Measurements from ENCODE around the gene SZT2. TPM values are rescaled to one million over a fixed set of nuclear protein-coding genes. Genes with fewer than 3 reads are reported as not detected.

Gene SZT2
- total RNA-seq, 1 experiment from 2014 or later, result 28.4 TPM

DNA sequence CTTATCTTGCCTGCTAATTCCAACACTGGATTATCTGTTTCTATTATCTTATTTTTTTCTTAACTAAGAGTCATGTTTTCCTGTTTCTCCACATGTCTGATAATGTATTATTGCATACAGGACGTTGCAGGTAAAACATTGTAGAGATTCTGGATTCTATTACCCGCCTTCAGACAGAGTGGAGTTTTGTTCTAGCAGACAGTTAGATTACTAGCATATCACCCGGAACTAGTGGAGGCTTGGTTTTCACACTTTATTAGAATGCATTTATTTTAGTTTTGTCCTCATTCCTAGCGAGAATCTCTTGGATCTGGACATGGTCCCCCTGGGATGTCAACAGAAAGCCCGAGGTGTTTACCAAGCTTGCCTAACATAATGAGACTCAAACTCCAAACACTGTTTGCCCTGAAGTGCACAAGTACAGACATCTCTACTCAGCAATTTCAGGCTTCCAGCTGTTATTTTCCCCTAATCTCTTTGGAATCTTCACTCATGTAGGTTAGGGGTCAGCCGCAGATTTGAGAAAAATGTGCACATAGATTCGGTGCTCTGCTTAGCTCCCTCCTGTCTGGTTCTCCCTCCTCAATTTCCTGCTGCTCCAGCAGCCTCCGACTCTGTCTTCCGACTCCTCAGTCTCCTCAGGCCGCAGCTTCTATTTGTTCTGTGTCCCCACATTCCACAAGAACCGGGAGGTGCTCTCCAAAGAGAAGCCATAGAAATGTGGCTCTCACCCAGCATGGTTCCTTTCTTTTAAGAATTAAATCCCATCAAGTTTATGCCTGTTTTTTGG is 104.2 kb downstream of the SZT2 start:
- TF ChIP-seq ZNF423 (CRISPR knock-in tag; IDR thresholded peaks at IDR 0.05) (peak; percentile 60; the same call in 1 of the 2 replicates), NFYB (CRISPR knock-in tag; conservative IDR thresholded peaks at IDR 0.05; ENCODE audit: low read depth) (no peak), SP1 (CRISPR knock-in tag; conservative IDR thresholded peaks at IDR 0.05) (no peak), OVOL2 (CRISPR knock-in tag; IDR thresholded peaks at IDR 0.05; ENCODE audit: borderline replicate concordance) (no peak), NFE2L1 (CRISPR knock-in tag; IDR thresholded peaks at IDR 0.05) (no peak), ZNF317 (CRISPR knock-in tag; IDR thresholded peaks at IDR 0.05; ENCODE audit: borderline replicate concordance, low read depth) (no peak), ZNF138 (CRISPR knock-in tag; conservative IDR thresholded peaks at IDR 0.05) (no peak), NR3C1 (CRISPR knock-in tag; conservative IDR thresholded peaks at IDR 0.05; ENCODE audit: low read depth) (no peak), ATF1 (CRISPR knock-in tag; IDR thresholded peaks at IDR 0.05) (no peak), FOXP1 (CRISPR knock-in tag; IDR thresholded peaks at IDR 0.05; ENCODE audit: borderline replicate concordance) (no peak), CBFB (CRISPR knock-in tag; IDR thresholded peaks at IDR 0.05; ENCODE audit: low read depth) (no peak)
- TF ChIP-seq, protein P1, sequence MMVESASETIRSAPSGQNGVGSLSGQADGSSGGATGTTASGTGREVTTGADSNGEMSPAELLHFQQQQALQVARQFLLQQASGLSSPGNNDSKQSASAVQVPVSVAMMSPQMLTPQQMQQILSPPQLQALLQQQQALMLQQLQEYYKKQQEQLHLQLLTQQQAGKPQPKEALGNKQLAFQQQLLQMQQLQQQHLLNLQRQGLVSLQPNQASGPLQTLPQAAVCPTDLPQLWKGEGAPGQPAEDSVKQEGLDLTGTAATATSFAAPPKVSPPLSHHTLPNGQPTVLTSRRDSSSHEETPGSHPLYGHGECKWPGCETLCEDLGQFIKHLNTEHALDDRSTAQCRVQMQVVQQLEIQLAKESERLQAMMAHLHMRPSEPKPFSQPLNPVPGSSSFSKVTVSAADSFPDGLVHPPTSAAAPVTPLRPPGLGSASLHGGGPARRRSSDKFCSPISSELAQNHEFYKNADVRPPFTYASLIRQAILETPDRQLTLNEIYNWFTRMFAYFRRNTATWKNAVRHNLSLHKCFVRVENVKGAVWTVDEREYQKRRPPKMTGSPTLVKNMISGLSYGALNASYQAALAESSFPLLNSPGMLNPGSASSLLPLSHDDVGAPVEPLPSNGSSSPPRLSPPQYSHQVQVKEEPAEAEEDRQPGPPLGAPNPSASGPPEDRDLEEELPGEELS (CRISPR knock-in tag; IDR thresholded peaks at IDR 0.05), result peak; percentile 34; the same call in 1 of the 2 replicates
- TF ChIP-seq, protein P2, sequence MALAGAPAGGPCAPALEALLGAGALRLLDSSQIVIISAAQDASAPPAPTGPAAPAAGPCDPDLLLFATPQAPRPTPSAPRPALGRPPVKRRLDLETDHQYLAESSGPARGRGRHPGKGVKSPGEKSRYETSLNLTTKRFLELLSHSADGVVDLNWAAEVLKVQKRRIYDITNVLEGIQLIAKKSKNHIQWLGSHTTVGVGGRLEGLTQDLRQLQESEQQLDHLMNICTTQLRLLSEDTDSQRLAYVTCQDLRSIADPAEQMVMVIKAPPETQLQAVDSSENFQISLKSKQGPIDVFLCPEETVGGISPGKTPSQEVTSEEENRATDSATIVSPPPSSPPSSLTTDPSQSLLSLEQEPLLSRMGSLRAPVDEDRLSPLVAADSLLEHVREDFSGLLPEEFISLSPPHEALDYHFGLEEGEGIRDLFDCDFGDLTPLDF (CRISPR knock-in tag; IDR thresholded peaks at IDR 0.05), result no peak
- TF ChIP-seq, protein P3, sequence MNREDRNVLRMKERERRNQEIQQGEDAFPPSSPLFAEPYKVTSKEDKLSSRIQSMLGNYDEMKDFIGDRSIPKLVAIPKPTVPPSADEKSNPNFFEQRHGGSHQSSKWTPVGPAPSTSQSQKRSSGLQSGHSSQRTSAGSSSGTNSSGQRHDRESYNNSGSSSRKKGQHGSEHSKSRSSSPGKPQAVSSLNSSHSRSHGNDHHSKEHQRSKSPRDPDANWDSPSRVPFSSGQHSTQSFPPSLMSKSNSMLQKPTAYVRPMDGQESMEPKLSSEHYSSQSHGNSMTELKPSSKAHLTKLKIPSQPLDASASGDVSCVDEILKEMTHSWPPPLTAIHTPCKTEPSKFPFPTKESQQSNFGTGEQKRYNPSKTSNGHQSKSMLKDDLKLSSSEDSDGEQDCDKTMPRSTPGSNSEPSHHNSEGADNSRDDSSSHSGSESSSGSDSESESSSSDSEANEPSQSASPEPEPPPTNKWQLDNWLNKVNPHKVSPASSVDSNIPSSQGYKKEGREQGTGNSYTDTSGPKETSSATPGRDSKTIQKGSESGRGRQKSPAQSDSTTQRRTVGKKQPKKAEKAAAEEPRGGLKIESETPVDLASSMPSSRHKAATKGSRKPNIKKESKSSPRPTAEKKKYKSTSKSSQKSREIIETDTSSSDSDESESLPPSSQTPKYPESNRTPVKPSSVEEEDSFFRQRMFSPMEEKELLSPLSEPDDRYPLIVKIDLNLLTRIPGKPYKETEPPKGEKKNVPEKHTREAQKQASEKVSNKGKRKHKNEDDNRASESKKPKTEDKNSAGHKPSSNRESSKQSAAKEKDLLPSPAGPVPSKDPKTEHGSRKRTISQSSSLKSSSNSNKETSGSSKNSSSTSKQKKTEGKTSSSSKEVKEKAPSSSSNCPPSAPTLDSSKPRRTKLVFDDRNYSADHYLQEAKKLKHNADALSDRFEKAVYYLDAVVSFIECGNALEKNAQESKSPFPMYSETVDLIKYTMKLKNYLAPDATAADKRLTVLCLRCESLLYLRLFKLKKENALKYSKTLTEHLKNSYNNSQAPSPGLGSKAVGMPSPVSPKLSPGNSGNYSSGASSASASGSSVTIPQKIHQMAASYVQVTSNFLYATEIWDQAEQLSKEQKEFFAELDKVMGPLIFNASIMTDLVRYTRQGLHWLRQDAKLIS (CRISPR knock-in tag; IDR thresholded peaks at IDR 0.05; ENCODE audit: borderline replicate concordance), result no peak
- TF ChIP-seq, protein P4, sequence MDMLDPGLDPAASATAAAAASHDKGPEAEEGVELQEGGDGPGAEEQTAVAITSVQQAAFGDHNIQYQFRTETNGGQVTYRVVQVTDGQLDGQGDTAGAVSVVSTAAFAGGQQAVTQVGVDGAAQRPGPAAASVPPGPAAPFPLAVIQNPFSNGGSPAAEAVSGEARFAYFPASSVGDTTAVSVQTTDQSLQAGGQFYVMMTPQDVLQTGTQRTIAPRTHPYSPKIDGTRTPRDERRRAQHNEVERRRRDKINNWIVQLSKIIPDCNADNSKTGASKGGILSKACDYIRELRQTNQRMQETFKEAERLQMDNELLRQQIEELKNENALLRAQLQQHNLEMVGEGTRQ (CRISPR knock-in tag; IDR thresholded peaks at IDR 0.05), result no peak
- TF ChIP-seq, protein P5, sequence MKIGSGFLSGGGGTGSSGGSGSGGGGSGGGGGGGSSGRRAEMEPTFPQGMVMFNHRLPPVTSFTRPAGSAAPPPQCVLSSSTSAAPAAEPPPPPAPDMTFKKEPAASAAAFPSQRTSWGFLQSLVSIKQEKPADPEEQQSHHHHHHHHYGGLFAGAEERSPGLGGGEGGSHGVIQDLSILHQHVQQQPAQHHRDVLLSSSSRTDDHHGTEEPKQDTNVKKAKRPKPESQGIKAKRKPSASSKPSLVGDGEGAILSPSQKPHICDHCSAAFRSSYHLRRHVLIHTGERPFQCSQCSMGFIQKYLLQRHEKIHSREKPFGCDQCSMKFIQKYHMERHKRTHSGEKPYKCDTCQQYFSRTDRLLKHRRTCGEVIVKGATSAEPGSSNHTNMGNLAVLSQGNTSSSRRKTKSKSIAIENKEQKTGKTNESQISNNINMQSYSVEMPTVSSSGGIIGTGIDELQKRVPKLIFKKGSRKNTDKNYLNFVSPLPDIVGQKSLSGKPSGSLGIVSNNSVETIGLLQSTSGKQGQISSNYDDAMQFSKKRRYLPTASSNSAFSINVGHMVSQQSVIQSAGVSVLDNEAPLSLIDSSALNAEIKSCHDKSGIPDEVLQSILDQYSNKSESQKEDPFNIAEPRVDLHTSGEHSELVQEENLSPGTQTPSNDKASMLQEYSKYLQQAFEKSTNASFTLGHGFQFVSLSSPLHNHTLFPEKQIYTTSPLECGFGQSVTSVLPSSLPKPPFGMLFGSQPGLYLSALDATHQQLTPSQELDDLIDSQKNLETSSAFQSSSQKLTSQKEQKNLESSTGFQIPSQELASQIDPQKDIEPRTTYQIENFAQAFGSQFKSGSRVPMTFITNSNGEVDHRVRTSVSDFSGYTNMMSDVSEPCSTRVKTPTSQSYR (CRISPR knock-in tag; IDR thresholded peaks at IDR 0.05), result no peak
- TF ChIP-seq, protein P6, sequence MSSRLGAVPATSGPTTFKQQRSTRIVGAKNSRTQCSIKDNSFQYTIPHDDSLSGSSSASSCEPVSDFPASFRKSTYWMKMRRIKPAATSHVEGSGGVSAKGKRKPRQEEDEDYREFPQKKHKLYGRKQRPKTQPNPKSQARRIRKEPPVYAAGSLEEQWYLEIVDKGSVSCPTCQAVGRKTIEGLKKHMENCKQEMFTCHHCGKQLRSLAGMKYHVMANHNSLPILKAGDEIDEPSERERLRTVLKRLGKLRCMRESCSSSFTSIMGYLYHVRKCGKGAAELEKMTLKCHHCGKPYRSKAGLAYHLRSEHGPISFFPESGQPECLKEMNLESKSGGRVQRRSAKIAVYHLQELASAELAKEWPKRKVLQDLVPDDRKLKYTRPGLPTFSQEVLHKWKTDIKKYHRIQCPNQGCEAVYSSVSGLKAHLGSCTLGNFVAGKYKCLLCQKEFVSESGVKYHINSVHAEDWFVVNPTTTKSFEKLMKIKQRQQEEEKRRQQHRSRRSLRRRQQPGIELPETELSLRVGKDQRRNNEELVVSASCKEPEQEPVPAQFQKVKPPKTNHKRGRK (CRISPR knock-in tag; IDR thresholded peaks at IDR 0.05; ENCODE audit: borderline replicate concordance), result no peak
- TF ChIP-seq, protein P7, sequence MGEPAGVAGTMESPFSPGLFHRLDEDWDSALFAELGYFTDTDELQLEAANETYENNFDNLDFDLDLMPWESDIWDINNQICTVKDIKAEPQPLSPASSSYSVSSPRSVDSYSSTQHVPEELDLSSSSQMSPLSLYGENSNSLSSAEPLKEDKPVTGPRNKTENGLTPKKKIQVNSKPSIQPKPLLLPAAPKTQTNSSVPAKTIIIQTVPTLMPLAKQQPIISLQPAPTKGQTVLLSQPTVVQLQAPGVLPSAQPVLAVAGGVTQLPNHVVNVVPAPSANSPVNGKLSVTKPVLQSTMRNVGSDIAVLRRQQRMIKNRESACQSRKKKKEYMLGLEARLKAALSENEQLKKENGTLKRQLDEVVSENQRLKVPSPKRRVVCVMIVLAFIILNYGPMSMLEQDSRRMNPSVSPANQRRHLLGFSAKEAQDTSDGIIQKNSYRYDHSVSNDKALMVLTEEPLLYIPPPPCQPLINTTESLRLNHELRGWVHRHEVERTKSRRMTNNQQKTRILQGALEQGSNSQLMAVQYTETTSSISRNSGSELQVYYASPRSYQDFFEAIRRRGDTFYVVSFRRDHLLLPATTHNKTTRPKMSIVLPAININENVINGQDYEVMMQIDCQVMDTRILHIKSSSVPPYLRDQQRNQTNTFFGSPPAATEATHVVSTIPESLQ (CRISPR knock-in tag; IDR thresholded peaks at IDR 0.05), result no peak
- Mint-ChIP-seq H3K27me3 (ENCODE audit: low read depth) (peaks cover 11% of the 10 kb centered on the region; the same call in 1 of the 2 replicates), H3K27ac (peak overlapping the region; percentile 10), H3K36me3 (0 out of 2 replicates have a peak, but pooled peaks cover 5% of the 10 kb centered on the region), H3K4me3 (peak overlapping the region; percentile 1; the same call in 1 of the 2 replicates), H3K9me3 (peaks cover 21% of the 10 kb centered on the region), H3K4me1 (peaks cover 18% of the 10 kb centered on the region)
- ATAC-seq (peak; percentile 96), DNase-seq (ENCODE audit: low spot score) (peak; percentile 35)
- CTCF ChIA-PET, result interaction anchor here (0.5 to 1.6 kb wide), 3 partner anchors 37 to 441 kb away, joined by 3 to 5 read pairs (median 3); partner anchors contain the start of gene PTPRF
- POLR2A ChIA-PET, result no interaction called here

All from WTC11 (cell line).